Measurements from ENCODE around the gene TMEM256.

DNA sequence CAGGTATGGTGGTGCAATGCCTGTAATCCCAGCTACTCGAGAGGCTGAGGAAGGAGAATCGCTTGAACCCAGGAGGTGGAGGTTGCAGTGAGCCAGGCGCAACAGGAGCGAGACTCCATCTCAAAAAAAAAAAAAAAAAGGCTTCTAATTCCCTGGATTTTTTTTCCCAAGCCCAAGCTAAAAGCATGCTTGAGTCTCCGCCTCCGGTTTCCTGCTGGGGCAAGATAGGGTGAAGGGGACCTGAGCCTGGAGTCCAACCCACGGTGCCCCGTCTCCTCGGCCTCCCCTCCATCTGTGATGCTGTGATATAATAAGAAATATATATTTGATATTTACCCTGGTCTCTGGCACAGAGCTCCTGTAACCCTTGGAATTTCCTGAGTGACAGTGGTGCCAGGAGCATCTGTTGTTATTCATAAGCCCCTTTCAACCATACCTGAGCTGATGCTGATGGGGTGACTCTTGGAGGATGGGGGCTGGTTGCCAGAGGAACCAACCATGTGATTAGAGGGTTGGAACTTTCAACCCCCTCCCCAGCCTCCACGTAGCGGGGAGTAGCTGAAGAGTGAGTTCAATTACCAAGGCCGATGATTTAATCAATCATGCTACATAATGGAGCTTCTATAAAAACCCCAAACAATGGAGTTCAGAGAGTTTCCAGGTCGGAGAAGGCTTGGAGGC lies 35.8 kb downstream of the TMEM256 start:
- TF ChIP-seq CTCF (IDR thresholded peaks at IDR 0.05): no peak
- no peak for TF ChIP-seq POLR2A (IDR thresholded peaks at IDR 0.05)

All from tibial nerve (tissue), 3 donors.